Measurements from ENCODE around the gene LRCOL1.

DNA sequence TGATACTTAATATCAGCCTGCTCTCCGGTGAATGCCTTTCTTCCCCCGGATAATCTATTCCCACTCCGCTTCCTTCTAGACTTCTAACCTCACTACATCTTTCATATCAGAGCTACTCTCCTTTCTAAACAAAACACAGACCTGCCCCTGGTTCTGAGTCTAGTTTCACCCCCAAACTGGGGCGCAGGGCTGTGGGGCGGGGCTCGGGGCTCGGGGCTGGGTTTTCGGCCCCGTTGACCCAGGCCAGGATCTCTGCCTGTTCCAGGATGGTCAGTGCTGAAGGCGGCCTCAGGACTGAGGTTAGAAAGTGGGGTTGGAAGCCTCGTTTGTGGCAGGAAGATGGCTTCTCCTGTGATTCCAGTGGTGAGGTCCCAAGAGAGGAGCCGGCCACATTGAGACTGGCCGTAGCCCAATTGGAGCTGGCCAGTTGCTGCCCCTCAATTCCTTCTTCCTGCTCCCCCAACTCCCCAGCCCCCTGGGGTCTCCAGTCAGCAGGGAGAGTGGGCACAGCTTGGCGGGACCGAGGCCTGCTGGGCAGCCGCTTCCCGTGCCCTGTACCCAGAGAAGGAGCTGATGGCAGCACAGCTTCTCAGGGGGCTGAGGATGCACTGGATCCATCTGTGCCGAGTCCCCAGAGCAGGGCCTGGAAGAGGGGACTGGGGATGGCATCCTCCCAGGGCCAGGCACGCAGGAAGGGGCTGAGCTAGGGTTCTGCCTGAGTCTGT, 52.9 kb downstream of the LRCOL1 start:
- TF ChIP-seq, protein P1, sequence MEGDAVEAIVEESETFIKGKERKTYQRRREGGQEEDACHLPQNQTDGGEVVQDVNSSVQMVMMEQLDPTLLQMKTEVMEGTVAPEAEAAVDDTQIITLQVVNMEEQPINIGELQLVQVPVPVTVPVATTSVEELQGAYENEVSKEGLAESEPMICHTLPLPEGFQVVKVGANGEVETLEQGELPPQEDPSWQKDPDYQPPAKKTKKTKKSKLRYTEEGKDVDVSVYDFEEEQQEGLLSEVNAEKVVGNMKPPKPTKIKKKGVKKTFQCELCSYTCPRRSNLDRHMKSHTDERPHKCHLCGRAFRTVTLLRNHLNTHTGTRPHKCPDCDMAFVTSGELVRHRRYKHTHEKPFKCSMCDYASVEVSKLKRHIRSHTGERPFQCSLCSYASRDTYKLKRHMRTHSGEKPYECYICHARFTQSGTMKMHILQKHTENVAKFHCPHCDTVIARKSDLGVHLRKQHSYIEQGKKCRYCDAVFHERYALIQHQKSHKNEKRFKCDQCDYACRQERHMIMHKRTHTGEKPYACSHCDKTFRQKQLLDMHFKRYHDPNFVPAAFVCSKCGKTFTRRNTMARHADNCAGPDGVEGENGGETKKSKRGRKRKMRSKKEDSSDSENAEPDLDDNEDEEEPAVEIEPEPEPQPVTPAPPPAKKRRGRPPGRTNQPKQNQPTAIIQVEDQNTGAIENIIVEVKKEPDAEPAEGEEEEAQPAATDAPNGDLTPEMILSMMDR (IDR thresholded peaks at IDR 0.05) = no peak
- no peak for TF ChIP-seq POLR2A (IDR thresholded peaks at IDR 0.05)
